T-cell (primary cell): ENCODE results near the gene GPBP1L1. TPM values are rescaled to one million over a fixed set of nuclear protein-coding genes. Genes with fewer than 3 reads are reported as not detected.

Experiments
- ATAC-seq, 4 experiments: fragments of 200-7000 bp in 3 of 4; fragments of 150-1000 bp in 1 of 4; cut with Tn5 transposase; replicated peaks in 1 of 4; 1 replicate in 3 of 4; 2 replicates in 1 of 4; pipeline ENCODE4 v1.10.0; 2021; ENCODE audit warnings: moderate library complexity in 3 of 4, mild to moderate bottlenecking in 2 of 4, moderate number of reproducible peaks in 1 of 4
- CTCF ChIA-PET, 2 donors: fragments of 300-600 bp; sonication (Branson Sonifier 250); formaldehyde crosslinking; loops; one replicate each; lab custom pipeline; 2022; ENCODE audit warnings: antibody characterized with exemption in 2 of 2; lab: Charles Lee
- POLR2A ChIA-PET, 2 donors: fragments of 300-600 bp; sonication (Branson Sonifier 250); formaldehyde crosslinking; loops; one replicate each; lab custom pipeline; 2022; ENCODE audit warnings: antibody characterized with exemption in 2 of 2; lab: Charles Lee
- DNase-seq, 35 experiments: peaks; one replicate each; pipeline versions ENCODE4 v3.0.0 to v3.0.0-alpha.2; 2013 to 2023
- H3K27ac ChIP-seq: one replicate; pipeline ENCODE4 v1.5.1; 2013; ENCODE audit warnings: low read length
- H3K27me3 ChIP-seq, 2 experiments: replicated peaks in 1 of 2; 1 replicate in 1 of 2; 2 replicates in 1 of 2; pipeline versions ENCODE4 v1.6.1 to v1.7.0; 2013; ENCODE audit warnings: low read length in 1 of 2, mixed read lengths in 1 of 2; ENCODE audit not compliant: control insufficient read depth in 2 of 2, insufficient read depth in 2 of 2; ENCODE audit errors: extremely low read depth in 1 of 2
- H3K36me3 ChIP-seq, 2 donors: 1 replicate in 1 of 2; 2 replicates in 1 of 2; pipeline versions ENCODE4 v1.6.1 to v1.7.0; 2013; ENCODE audit warnings: low read length in 1 of 2; ENCODE audit not compliant: control insufficient read depth in 2 of 2, insufficient read depth in 1 of 2; ENCODE audit errors: extremely low read depth in 1 of 2
- H3K4me1 ChIP-seq, 2 experiments: 1 replicate in 1 of 2; 2 replicates in 1 of 2; pipeline versions ENCODE4 v1.6.1 to v1.7.0; 2013; ENCODE audit warnings: low read length in 2 of 2, mixed read lengths in 1 of 2; ENCODE audit not compliant: insufficient read depth in 2 of 2, control insufficient read depth in 1 of 2; ENCODE audit errors: extremely low read depth in 1 of 2
- H3K4me3 ChIP-seq, 2 donors: 1 replicate in 1 of 2; 2 replicates in 1 of 2; pipeline versions ENCODE4 v1.5.1 to v1.7.0; 2013; ENCODE audit warnings: mild to moderate bottlenecking in 2 of 2, low read length in 1 of 2, moderate library complexity in 1 of 2; ENCODE audit not compliant: control insufficient read depth in 1 of 2; ENCODE audit errors: extremely low read depth in 1 of 2
- H3K9me3 ChIP-seq: 2 replicates; pipeline ENCODE4 v1.7.0; 2013
- H3K27ac Mint-ChIP-seq, 2 donors: one replicate each; pipeline ENCODE4 v1.8.0; 2020 to 2021; ENCODE audit warnings: mild to moderate bottlenecking in 2 of 2, mixed read lengths in 2 of 2
- H3K27me3 Mint-ChIP-seq, 2 donors: one replicate each; pipeline ENCODE4 v1.8.0; 2021 to 2022; ENCODE audit warnings: mixed read lengths in 2 of 2
- H3K36me3 Mint-ChIP-seq: one replicate; pipeline ENCODE4 v1.8.0; 2021; ENCODE audit warnings: mixed read lengths
- H3K4me1 Mint-ChIP-seq, 3 donors: one replicate each; pipeline ENCODE4 v1.8.0; 2020 to 2022; ENCODE audit warnings: mixed read lengths in 3 of 3, mild to moderate bottlenecking in 1 of 3
- H3K4me3 Mint-ChIP-seq, 3 donors: one replicate each; pipeline ENCODE4 v1.8.0; 2020 to 2022; ENCODE audit warnings: mild to moderate bottlenecking in 3 of 3, mixed read lengths in 3 of 3, moderate library complexity in 3 of 3
- H3K9me3 Mint-ChIP-seq, 3 donors: one replicate each; pipeline ENCODE4 v1.8.0; 2020 to 2022; ENCODE audit warnings: mixed read lengths in 3 of 3
- WGBS: methylation state at CpG from one replicate; pipeline ENCODE4 v1.1.5; 2013; ENCODE audit warnings: missing lambda C conversion rate; ENCODE audit not compliant: insufficient coverage; 5-methylcytosine and 5-hydroxymethylcytosine counted together
- total RNA-seq, 35 experiments: library from RNA in 6 of 35; stranded (reverse) in 6 of 35; fragments of 120-200 nt in 1 of 35; gene quantifications; one replicate each; pipeline versions ENCODE4 v1.2.1 to v1.2.4 and lab custom pipeline; 2013 to 2026

Gene GPBP1L1
- total RNA-seq, 5 donors from 2014 or later (not counting 1 experiment from before 2014, with no cell fraction given), result 124 to 155 (median 151) TPM

GRCh38 chr1:45654540-45655280 is 31.6 kb downstream of the GPBP1L1 start:
- no peaks in the 10 kb centered on the region for H3K4me1 ChIP-seq
- Mint-ChIP-seq H3K9me3 (no peaks in the 10 kb centered on the region), H3K27ac (no peak overlapping the region), H3K4me1 (peaks cover 6 to 8% (median 8%) of the 10 kb centered on the region in 3 donors), H3K27me3 (no peaks in the 10 kb centered on the region), H3K36me3 (peaks cover 68% of the 10 kb centered on the region), H3K4me3 (no peak overlapping the region)
- DNase-seq, result no peak
- 79% methylated on average over 4 of the region's 12 CpGs for WGBS
- H3K27ac ChIP-seq, result no peak overlapping the region
- ChIA-PET CTCF (no interaction called here), POLR2A (no interaction called here)
- ATAC-seq, result no peak
- no peaks in the 10 kb centered on the region for H3K27me3 ChIP-seq
- H3K9me3 ChIP-seq, result no peaks in the 10 kb centered on the region
- no peak overlapping the region for H3K4me3 ChIP-seq
- H3K36me3 ChIP-seq, result peaks cover 12 to 90% of the 10 kb centered on the region in 2 donors

- DNase-seq (peak in 1 of 35 experiments; percentile 7), ATAC-seq (no peak)
- Histone ChIP-seq H3K27ac (no peak overlapping the region), H3K4me1 (no peaks in the 10 kb centered on the region), H3K4me3 (no peak overlapping the region), H3K9me3 (no peaks in the 10 kb centered on the region), H3K36me3 (peaks cover 5 to 52% of the 10 kb centered on the region in 2 donors), H3K27me3 (no peaks in the 10 kb centered on the region)
- POLR2A ChIA-PET, result no interaction called here
- no peak overlapping the region for H3K4me3 Mint-ChIP-seq
- H3K27me3 Mint-ChIP-seq, result no peaks in the 10 kb centered on the region
- H3K27ac Mint-ChIP-seq, result peak overlapping the region in 1 of 2 donors; percentile 39
- no peaks in the 10 kb centered on the region for H3K9me3 Mint-ChIP-seq
- CTCF ChIA-PET, result no interaction called here
- H3K36me3 Mint-ChIP-seq, result peaks cover 37% of the 10 kb centered on the region
- WGBS, result 84% methylated on average over 6 of the region's 9 CpGs
- peaks cover 10 to 20% (median 18%) of the 10 kb centered on the region in 3 donors for H3K4me1 Mint-ChIP-seq
Observed at GRCh38 chr1:45647248-45648021, 38.9 kb downstream of the GPBP1L1 start.

- peaks cover 27% of the 10 kb centered on the region for H3K36me3 Mint-ChIP-seq
- Histone ChIP-seq H3K4me1 (no peaks in the 10 kb centered on the region), H3K9me3 (no peaks in the 10 kb centered on the region), H3K4me3 (no peak overlapping the region), H3K36me3 (peaks cover 11 to 54% of the 10 kb centered on the region in 2 donors), H3K27ac (no peak overlapping the region), H3K27me3 (no peaks in the 10 kb centered on the region)
- peaks cover 4 to 14% (median 11%) of the 10 kb centered on the region in 3 donors for H3K4me1 Mint-ChIP-seq
- ATAC-seq, result no peak
- DNase-seq, result no peak
- no peaks in the 10 kb centered on the region for H3K27me3 Mint-ChIP-seq
- H3K9me3 Mint-ChIP-seq, result no peaks in the 10 kb centered on the region
- CTCF ChIA-PET, result interaction anchor here (0.6 kb wide), 2 partner anchors 46 to 602 kb away, joined by 3 read pairs; no protein-coding TSS in a partner anchor
- H3K4me3 Mint-ChIP-seq, result no peak overlapping the region
- POLR2A ChIA-PET, result interaction anchor here in 1 of 2 donors (0.7 kb wide), 1 partner anchor 296 kb away, joined by 3 read pairs; no protein-coding TSS in a partner anchor
- H3K27ac Mint-ChIP-seq, result no peak overlapping the region
- no CpG with 5 or more reads among the region's 2 CpGs for WGBS
Observed at GRCh38 chr1:45644661-45645060, 41.7 kb downstream of the GPBP1L1 start.

- ChIA-PET CTCF (interaction anchor here in 1 of 2 donors (0.6 kb wide), 1 partner anchor 603 kb away, joined by 3 read pairs; no protein-coding TSS in a partner anchor), POLR2A (no interaction called here)
- no peak overlapping the region for H3K27ac ChIP-seq
- no peak overlapping the region for H3K4me3 Mint-ChIP-seq
- DNase-seq, result no peak
- no peaks in the 10 kb centered on the region for H3K4me1 ChIP-seq
- no peaks in the 10 kb centered on the region for H3K27me3 ChIP-seq
- peaks cover 4 to 14% (median 11%) of the 10 kb centered on the region in 3 donors for H3K4me1 Mint-ChIP-seq
- peaks cover 11 to 58% of the 10 kb centered on the region in 2 donors for H3K36me3 ChIP-seq
- H3K9me3 Mint-ChIP-seq, result no peaks in the 10 kb centered on the region
- H3K9me3 ChIP-seq, result no peaks in the 10 kb centered on the region
- no peak overlapping the region for H3K4me3 ChIP-seq
- H3K27ac Mint-ChIP-seq, result peak overlapping the region in 1 of 2 donors; percentile 7
- ATAC-seq, result no peak
- no peaks in the 10 kb centered on the region for H3K27me3 Mint-ChIP-seq
- peaks cover 26% of the 10 kb centered on the region for H3K36me3 Mint-ChIP-seq
Observed at GRCh38 chr1:45643978-45644377, 42.4 kb downstream of the GPBP1L1 start.

- POLR2A ChIA-PET, result no interaction called here
- no peak overlapping the region for H3K27ac Mint-ChIP-seq
- peaks cover 4 to 12% (median 11%) of the 10 kb centered on the region in 3 donors for H3K4me1 Mint-ChIP-seq
Observed at GRCh38 chr1:45643321-45643720, 43.0 kb downstream of the GPBP1L1 start.

GRCh38 chr1:45640293-45640692 is 46.0 kb downstream of the GPBP1L1 start:
- no peaks in the 10 kb centered on the region for H3K9me3 Mint-ChIP-seq
- H3K4me1 Mint-ChIP-seq, result peaks cover 0 to 5% (median 2%) of the 10 kb centered on the region in 3 donors
- H3K4me3 Mint-ChIP-seq, result no peak overlapping the region
- Histone ChIP-seq H3K4me1 (no peaks in the 10 kb centered on the region), H3K4me3 (no peak overlapping the region), H3K27ac (no peak overlapping the region), H3K9me3 (no peaks in the 10 kb centered on the region), H3K27me3 (no peaks in the 10 kb centered on the region), H3K36me3 (peaks cover 8 to 71% of the 10 kb centered on the region in 2 donors)
- no peak for DNase-seq
- POLR2A ChIA-PET, result interaction anchor here in 1 of 2 donors (0.6 kb wide), 1 partner anchor 281 kb away, joined by 3 read pairs; no protein-coding TSS in a partner anchor
- peak overlapping the region in 1 of 2 donors; percentile 19 for H3K27ac Mint-ChIP-seq
- H3K27me3 Mint-ChIP-seq, result no peaks in the 10 kb centered on the region
- no peak for ATAC-seq
- CTCF ChIA-PET, result interaction anchor here in 1 of 2 donors (0.6 kb wide), 2 partner anchors 16 to 45 kb away, joined by 3 read pairs; no protein-coding TSS in a partner anchor
- no CpG with 5 or more reads among the region's 1 CpG for WGBS
- peaks cover 22% of the 10 kb centered on the region for H3K36me3 Mint-ChIP-seq

More at GRCh38 chr1:45643321-45643720, 43.0 kb downstream of the GPBP1L1 start:
- Histone ChIP-seq H3K4me3 (no peak overlapping the region), H3K4me1 (no peaks in the 10 kb centered on the region), H3K27me3 (no peaks in the 10 kb centered on the region), H3K9me3 (no peaks in the 10 kb centered on the region), H3K36me3 (peaks cover 11 to 59% of the 10 kb centered on the region in 2 donors), H3K27ac (no peak overlapping the region)
- H3K4me3 Mint-ChIP-seq, result no peak overlapping the region
- 100% methylated on average over 2 of the region's 5 CpGs for WGBS
- H3K9me3 Mint-ChIP-seq, result no peaks in the 10 kb centered on the region
- ATAC-seq (no peak), DNase-seq (no peak)
- H3K27me3 Mint-ChIP-seq, result no peaks in the 10 kb centered on the region
- CTCF ChIA-PET, result no interaction called here
- peaks cover 25% of the 10 kb centered on the region for H3K36me3 Mint-ChIP-seq
